ENCODE measurements around the gene TPRN. TPM values are rescaled to one million over a fixed set of nuclear protein-coding genes. Genes with fewer than 3 reads are reported as not detected.

The TPRN gene
- total RNA-seq, 5 donors from 2014 or later (not counting 1 experiment from before 2014, with no cell fraction given): 5.8 to 12.8 (median 12.1) TPM

GRCh38 chr9:137181680-137182079 lies 18.9 kb downstream of the TPRN start:
- no peak overlapping the region for H3K27ac Mint-ChIP-seq
- H3K4me3 ChIP-seq (ENCODE audit: control insufficient read depth in 1 of 2, extremely low read depth in 1 of 2, low read length in 1 of 2): no peak overlapping the region
- H3K27me3 ChIP-seq (replicated peaks in 1 of 2; ENCODE audit: control insufficient read depth in 2 of 2, extremely low read depth in 1 of 2, insufficient read depth in 2 of 2, low read length in 1 of 2): no peaks in the 10 kb centered on the region
- ATAC-seq (replicated peaks in 1 of 4) (no peak), DNase-seq (no peak)
- no peaks in the 10 kb centered on the region for H3K27me3 Mint-ChIP-seq
- peaks cover 26 to 79% of the 10 kb centered on the region in 2 donors for H3K36me3 ChIP-seq (ENCODE audit: control insufficient read depth in 2 of 2, extremely low read depth in 1 of 2, insufficient read depth in 1 of 2, low read length in 1 of 2)
- 99% methylated on average over 19 of the region's 22 CpGs for WGBS (ENCODE audit: insufficient coverage)
- no peaks in the 10 kb centered on the region for H3K9me3 Mint-ChIP-seq
- ChIA-PET POLR2A (no interaction called here), CTCF (no interaction called here)
- peaks cover 5 to 17% (median 15%) of the 10 kb centered on the region in 3 donors for H3K4me1 Mint-ChIP-seq
- H3K9me3 ChIP-seq: no peaks in the 10 kb centered on the region
- peaks cover 15% of the 10 kb centered on the region for H3K36me3 Mint-ChIP-seq
- H3K4me1 ChIP-seq (ENCODE audit: control insufficient read depth in 1 of 2, extremely low read depth in 1 of 2, insufficient read depth in 2 of 2, low read length in 2 of 2): peaks cover 3 to 19% of the 10 kb centered on the region in 2 experiments
- H3K4me3 Mint-ChIP-seq: no peak overlapping the region
- H3K27ac ChIP-seq (ENCODE audit: low read length): no peak overlapping the region

GRCh38 chr9:137180491-137180890 lies 20.1 kb downstream of the TPRN start:
- Histone ChIP-seq H3K27me3 (replicated peaks in 1 of 2; ENCODE audit: control insufficient read depth in 2 of 2, extremely low read depth in 1 of 2, insufficient read depth in 2 of 2, low read length in 1 of 2) (no peaks in the 10 kb centered on the region), H3K9me3 (no peaks in the 10 kb centered on the region), H3K4me1 (ENCODE audit: control insufficient read depth in 1 of 2, extremely low read depth in 1 of 2, insufficient read depth in 2 of 2, low read length in 2 of 2) (peaks cover 0 to 9% of the 10 kb centered on the region in 2 experiments), H3K4me3 (ENCODE audit: control insufficient read depth in 1 of 2, extremely low read depth in 1 of 2, low read length in 1 of 2) (no peak overlapping the region), H3K36me3 (ENCODE audit: control insufficient read depth in 2 of 2, extremely low read depth in 1 of 2, insufficient read depth in 1 of 2, low read length in 1 of 2) (peaks cover 26 to 68% of the 10 kb centered on the region in 2 donors), H3K27ac (ENCODE audit: low read length) (no peak overlapping the region)
- DNase-seq: no peak
- Mint-ChIP-seq H3K4me1 (peaks cover 5 to 9% (median 8%) of the 10 kb centered on the region in 3 donors), H3K36me3 (peaks cover 15% of the 10 kb centered on the region), H3K4me3 (no peak overlapping the region), H3K9me3 (no peaks in the 10 kb centered on the region), H3K27ac (no peak overlapping the region), H3K27me3 (no peaks in the 10 kb centered on the region)
- ATAC-seq (replicated peaks in 1 of 4): no peak
- 97% methylated on average over 16 of the region's 20 CpGs for WGBS (ENCODE audit: insufficient coverage)
- CTCF ChIA-PET: no interaction called here
- POLR2A ChIA-PET: interaction anchor here in 1 of 2 donors (0.5 kb wide), 1 partner anchor 491 kb away, joined by 3 read pairs; no protein-coding TSS in a partner anchor

- Histone ChIP-seq H3K4me1 (ENCODE audit: control insufficient read depth in 1 of 2, extremely low read depth in 1 of 2, insufficient read depth in 2 of 2, low read length in 2 of 2) (peaks cover 0 to 9% of the 10 kb centered on the region in 2 experiments), H3K27me3 (replicated peaks in 1 of 2; ENCODE audit: control insufficient read depth in 2 of 2, extremely low read depth in 1 of 2, insufficient read depth in 2 of 2, low read length in 1 of 2) (no peaks in the 10 kb centered on the region), H3K36me3 (ENCODE audit: control insufficient read depth in 2 of 2, extremely low read depth in 1 of 2, insufficient read depth in 1 of 2, low read length in 1 of 2) (peaks cover 26 to 60% of the 10 kb centered on the region in 2 donors), H3K4me3 (ENCODE audit: control insufficient read depth in 1 of 2, extremely low read depth in 1 of 2, low read length in 1 of 2) (no peak overlapping the region), H3K9me3 (no peaks in the 10 kb centered on the region), H3K27ac (ENCODE audit: low read length) (no peak overlapping the region)
- no peak for ATAC-seq (replicated peaks in 1 of 4)
- no peak overlapping the region for H3K4me3 Mint-ChIP-seq
- H3K9me3 Mint-ChIP-seq: no peaks in the 10 kb centered on the region
- peaks cover 15% of the 10 kb centered on the region for H3K36me3 Mint-ChIP-seq
- no peaks in the 10 kb centered on the region for H3K27me3 Mint-ChIP-seq
- DNase-seq: no peak
- ChIA-PET CTCF (interaction anchor here in 1 of 2 donors (0.5 kb wide), 1 partner anchor 85 kb away, joined by 3 read pairs; no protein-coding TSS in a partner anchor), POLR2A (no interaction called here)
- H3K27ac Mint-ChIP-seq: no peak overlapping the region
- H3K4me1 Mint-ChIP-seq: peaks cover 4 to 6% (median 5%) of the 10 kb centered on the region in 3 donors
- 96% methylated on average over 15 of the region's 17 CpGs for WGBS (ENCODE audit: insufficient coverage)
Observed at GRCh38 chr9:137179761-137180160, 20.8 kb downstream of the TPRN start.

- peaks cover 13% of the 10 kb centered on the region for H3K36me3 Mint-ChIP-seq
- H3K27me3 Mint-ChIP-seq: no peaks in the 10 kb centered on the region
- no peak overlapping the region for H3K27ac ChIP-seq (ENCODE audit: low read length)
- ATAC-seq (replicated peaks in 1 of 4): no peak
- CTCF ChIA-PET: interaction anchor here in 1 of 2 donors (0.6 kb wide), 1 partner anchor 44 kb away, joined by 5 read pairs; no protein-coding TSS in a partner anchor
- peaks cover under 1 to 3% (median under 1%) of the 10 kb centered on the region in 3 donors for H3K4me1 Mint-ChIP-seq
- peaks cover 0 to 14% of the 10 kb centered on the region in 2 experiments for H3K4me1 ChIP-seq (ENCODE audit: control insufficient read depth in 1 of 2, extremely low read depth in 1 of 2, insufficient read depth in 2 of 2, low read length in 2 of 2)
- WGBS (ENCODE audit: insufficient coverage): 94% methylated on average over 15 of the region's 19 CpGs
- POLR2A ChIA-PET: no interaction called here
- no peaks in the 10 kb centered on the region for H3K9me3 Mint-ChIP-seq
- H3K27ac Mint-ChIP-seq: no peak overlapping the region
- no peaks in the 10 kb centered on the region for H3K9me3 ChIP-seq
- peaks cover 26 to 54% of the 10 kb centered on the region in 2 donors for H3K36me3 ChIP-seq (ENCODE audit: control insufficient read depth in 2 of 2, extremely low read depth in 1 of 2, insufficient read depth in 1 of 2, low read length in 1 of 2)
- no peak overlapping the region for H3K4me3 ChIP-seq (ENCODE audit: control insufficient read depth in 1 of 2, extremely low read depth in 1 of 2, low read length in 1 of 2)
- H3K27me3 ChIP-seq (replicated peaks in 1 of 2; ENCODE audit: control insufficient read depth in 2 of 2, extremely low read depth in 1 of 2, insufficient read depth in 2 of 2, low read length in 1 of 2): peaks cover 0 to 3% of the 10 kb centered on the region in 2 experiments
- no peak for DNase-seq
- no peak overlapping the region for H3K4me3 Mint-ChIP-seq
Observed at GRCh38 chr9:137178939-137179630, 21.5 kb downstream of the TPRN start.

GRCh38 chr9:137178201-137178938 lies 22.2 kb downstream of the TPRN start:
- DNase-seq (no peak), ATAC-seq (replicated peaks in 1 of 4) (no peak)
- ChIA-PET POLR2A (interaction anchor here in 1 of 2 donors (0.8 kb wide), 1 partner anchor 11 kb away, joined by 5 read pairs; no protein-coding TSS in a partner anchor), CTCF (interaction anchor here in 1 of 2 donors (0.6 kb wide), 1 partner anchor 45 kb away, joined by 5 read pairs; no protein-coding TSS in a partner anchor)
- H3K4me1 ChIP-seq (ENCODE audit: control insufficient read depth in 1 of 2, extremely low read depth in 1 of 2, insufficient read depth in 2 of 2, low read length in 2 of 2): peaks cover 0 to 18% of the 10 kb centered on the region in 2 experiments
- no peak overlapping the region for H3K4me3 ChIP-seq (ENCODE audit: control insufficient read depth in 1 of 2, extremely low read depth in 1 of 2, low read length in 1 of 2)
- 95% methylated on average over 21 of the region's 23 CpGs for WGBS (ENCODE audit: insufficient coverage)
- H3K27me3 ChIP-seq (replicated peaks in 1 of 2; ENCODE audit: control insufficient read depth in 2 of 2, extremely low read depth in 1 of 2, insufficient read depth in 2 of 2, low read length in 1 of 2): peaks cover 0 to 11% of the 10 kb centered on the region in 2 experiments
- Mint-ChIP-seq H3K27ac (no peak overlapping the region), H3K9me3 (no peaks in the 10 kb centered on the region), H3K4me3 (no peak overlapping the region), H3K36me3 (peaks cover 7% of the 10 kb centered on the region), H3K27me3 (no peaks in the 10 kb centered on the region), H3K4me1 (no peaks in the 10 kb centered on the region)
- H3K9me3 ChIP-seq: no peaks in the 10 kb centered on the region
- peaks cover 24 to 48% of the 10 kb centered on the region in 2 donors for H3K36me3 ChIP-seq (ENCODE audit: control insufficient read depth in 2 of 2, extremely low read depth in 1 of 2, insufficient read depth in 1 of 2, low read length in 1 of 2)
- H3K27ac ChIP-seq (ENCODE audit: low read length): no peak overlapping the region

Data from T-cell (primary cell).